Smooth muscle cell (in vitro differentiated cells): ENCODE data around the gene FMNL1. TPM values are rescaled to one million over a fixed set of nuclear protein-coding genes. Genes with fewer than 3 reads are reported as not detected.

Experiments used
- DNase-seq: peaks from one replicate; lab custom pipeline; 2025; ENCODE audit not compliant: unreplicated experiment; lab: John Stamatoyannopoulos, UW
- H2AFZ ChIP-seq: fragments of 200-600 bp; sonication (generic); 2 replicates; pipeline ENCODE4 v1.6.0; 2016; ENCODE audit warnings: antibody characterized with exemption, low read depth, mild to moderate bottlenecking
- H3F3A ChIP-seq: fragments of 200-600 bp; sonication (generic); 2 replicates; pipeline ENCODE4 v1.6.0; 2017; ENCODE audit warnings: antibody characterized with exemption, low read depth
- H3K27ac ChIP-seq: fragments of 200-600 bp; sonication (generic); 2 replicates; pipeline ENCODE4 v1.5.1; 2016; ENCODE audit warnings: low read depth, mild to moderate bottlenecking
- H3K27me3 ChIP-seq: fragments of 200-600 bp; sonication (generic); 2 replicates; pipeline ENCODE4 v1.6.1; 2016; ENCODE audit warnings: low read depth, mild to moderate bottlenecking
- H3K36me3 ChIP-seq: fragments of 200-600 bp; sonication (generic); 2 replicates; pipeline ENCODE4 v1.5.1; 2016; ENCODE audit warnings: low read depth
- H3K4me1 ChIP-seq: fragments of 200-600 bp; sonication (generic); 2 replicates; pipeline ENCODE4 v1.5.1; 2016; ENCODE audit warnings: low read depth
- H3K4me2 ChIP-seq: fragments of 200-600 bp; sonication (generic); 2 replicates; pipeline ENCODE4 v1.6.0; 2016; ENCODE audit warnings: mild to moderate bottlenecking
- H3K4me3 ChIP-seq: fragments of 200-600 bp; sonication (generic); 2 replicates; pipeline ENCODE4 v1.5.1; 2016; ENCODE audit warnings: mild to moderate bottlenecking
- H3K79me2 ChIP-seq: fragments of 200-600 bp; sonication (generic); 2 replicates; pipeline ENCODE4 v1.6.0; 2016; ENCODE audit warnings: low read depth, mild to moderate bottlenecking
- H3K9ac ChIP-seq: fragments of 200-600 bp; sonication (generic); 2 replicates; pipeline ENCODE4 v1.6.0; 2016; ENCODE audit warnings: low read depth
- H3K9me3 ChIP-seq: fragments of 200-600 bp; sonication (generic); replicated peaks from 2 replicates; pipeline ENCODE4 v1.5.1; 2016; ENCODE audit warnings: low read depth
- H4K20me1 ChIP-seq: fragments of 200-600 bp; sonication (generic); 2 replicates; pipeline ENCODE4 v1.6.0; 2016; ENCODE audit warnings: low read depth
- CTCF ChIP-seq: fragments of 200-600 bp; sonication (generic); IDR thresholded peaks from 2 replicates; pipeline ENCODE4 v1.5.1; 2017; ENCODE audit warnings: borderline replicate concordance, mild to moderate bottlenecking, antibody characterized with exemption; ENCODE audit not compliant: insufficient read depth, poor library complexity, severe bottlenecking
- WGBS: methylation state at CpG from one replicate; pipeline ENCODE4 v1.1.7; 2016; ENCODE audit warnings: low lambda C conversion rate; 5-methylcytosine and 5-hydroxymethylcytosine counted together
- polyA plus RNA-seq: library from polyadenylated mRNA; unstranded; fragments of >200 nt; fragmentation: Nextera tagmentation; extraction: Ambion mirVana; gene quantifications from 2 replicates; pipeline ENCODE4 v1.2.1, GENCODE V29; 2016
- total RNA-seq: library from RNA; depleted of rRNA; stranded (reverse); fragments of >200 nt; gene quantifications from 2 replicates; pipeline ENCODE4 v1.2.3, GENCODE V29; 2014

FMNL1 gene
- total and polyA plus RNA-seq, 2 experiments from 2014 or later: 0.37 to 0.90 TPM

GRCh38 chr17:45222289-45222995 is 757 bp downstream of the FMNL1 start:
- no peak for TF ChIP-seq CTCF
- H3F3A ChIP-seq: peaks cover 4% of the 10 kb centered on the region
- H3K27me3 ChIP-seq: peaks cover 42% of the 10 kb centered on the region
- H3K9ac ChIP-seq: no peak overlapping the region
- peak overlapping the region; percentile 91 for H3K4me2 ChIP-seq
- peak overlapping the region; percentile 54 for H3K4me3 ChIP-seq
- H2AFZ ChIP-seq: no peak overlapping the region
- no peaks in the 10 kb centered on the region for H3K9me3 ChIP-seq
- H3K36me3 ChIP-seq: no peaks in the 10 kb centered on the region
- H3K4me1 ChIP-seq: no peaks in the 10 kb centered on the region
- 7% methylated on average over 25 of the region's 33 CpGs for WGBS
- no peaks in the 10 kb centered on the region for H4K20me1 ChIP-seq
- DNase-seq: no peak
- no peak overlapping the region for H3K27ac ChIP-seq
- no peaks in the 10 kb centered on the region for H3K79me2 ChIP-seq

DNA sequence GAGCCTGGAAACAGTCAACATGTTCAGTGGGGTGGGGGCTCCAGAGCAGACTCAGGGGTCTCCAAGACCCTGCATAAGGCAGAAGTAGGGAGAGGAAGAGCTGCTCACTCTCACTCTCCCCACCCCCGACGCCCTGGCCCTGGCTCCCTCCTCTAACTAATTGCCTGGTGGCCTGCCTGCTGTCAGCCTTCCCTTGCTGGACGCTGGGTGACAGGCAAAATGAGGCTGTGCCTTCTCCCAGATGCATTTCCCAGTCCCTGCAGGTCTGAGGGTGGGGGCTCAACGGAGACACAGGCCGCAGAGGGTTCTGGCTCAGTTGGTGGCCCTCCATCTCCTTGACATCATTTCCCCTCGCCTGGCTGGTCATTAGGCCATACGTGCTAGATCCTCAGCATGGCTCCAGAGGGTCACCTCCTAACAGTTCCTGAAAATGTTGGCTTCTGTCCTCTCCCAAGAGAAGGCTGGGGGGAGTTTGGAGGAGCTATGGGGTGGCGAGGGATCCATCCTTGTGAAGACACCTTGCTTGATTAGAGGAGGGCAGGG is 1.4 kb downstream of the FMNL1 start:
- no peaks in the 10 kb centered on the region for H3K36me3 ChIP-seq
- no peak overlapping the region for H3K4me3 ChIP-seq
- no peak overlapping the region for H3K27ac ChIP-seq
- H3K9me3 ChIP-seq: no peaks in the 10 kb centered on the region
- H4K20me1 ChIP-seq: no peaks in the 10 kb centered on the region
- no peak overlapping the region for H2AFZ ChIP-seq
- no peak for TF ChIP-seq CTCF
- peaks cover 42% of the 10 kb centered on the region for H3K27me3 ChIP-seq
- WGBS: 37% methylated on average over 8 of the region's 8 CpGs
- no peak for DNase-seq
- H3F3A ChIP-seq: peaks cover 4% of the 10 kb centered on the region
- H3K4me2 ChIP-seq: no peak overlapping the region
- H3K4me1 ChIP-seq: no peaks in the 10 kb centered on the region
- H3K9ac ChIP-seq: no peak overlapping the region
- H3K79me2 ChIP-seq: no peaks in the 10 kb centered on the region

DNA sequence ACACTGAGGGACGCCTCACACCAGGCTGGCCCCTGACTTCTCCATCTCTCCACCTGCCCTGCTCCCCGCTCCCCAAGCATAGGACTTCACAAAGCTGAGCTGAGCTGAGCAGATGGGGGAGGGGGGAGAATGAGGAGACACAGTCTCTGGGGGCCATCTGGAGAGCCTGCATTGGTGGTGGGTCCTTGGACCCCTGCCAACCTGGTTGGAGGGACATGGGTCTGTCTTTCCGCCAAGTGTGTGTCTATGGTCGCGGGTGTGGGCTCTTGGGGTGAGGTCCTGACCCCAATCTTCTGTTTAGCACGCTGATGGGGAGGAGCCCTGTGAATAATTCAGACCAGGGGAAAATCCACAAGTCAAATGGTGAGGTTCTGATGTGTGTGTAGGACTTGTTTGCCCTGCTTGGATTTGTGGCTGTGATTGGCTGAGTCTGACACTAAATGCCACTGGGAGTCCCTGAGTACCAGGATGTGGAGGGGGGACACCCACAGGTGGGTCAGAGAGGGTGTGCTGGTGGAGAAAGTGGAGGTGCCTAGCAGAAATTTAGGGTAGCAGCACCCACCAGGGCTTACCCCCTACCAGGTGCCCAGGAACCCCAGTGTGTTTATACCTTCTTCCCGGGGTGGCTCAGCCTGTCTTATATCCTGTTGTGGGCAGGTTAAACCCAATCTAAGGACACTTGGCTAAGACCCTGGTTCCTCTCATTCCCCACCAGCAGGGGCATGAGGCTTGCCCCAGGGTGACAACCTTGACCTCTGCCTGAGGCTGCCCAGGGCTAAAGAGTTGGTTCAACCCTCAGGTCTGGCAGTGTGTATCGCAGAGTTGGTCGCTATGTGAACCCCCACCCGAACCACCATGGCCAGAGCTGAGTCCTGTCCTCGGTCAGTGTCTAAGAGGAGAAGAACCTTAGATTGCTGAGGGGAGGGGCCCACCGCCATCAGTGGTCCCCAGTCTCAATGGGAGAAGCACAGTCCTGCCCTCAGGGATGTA is 2.1 kb downstream of the FMNL1 start:
- H3F3A ChIP-seq: peaks cover 4% of the 10 kb centered on the region
- TF ChIP-seq CTCF: no peak
- no peaks in the 10 kb centered on the region for H3K36me3 ChIP-seq
- no peak overlapping the region for H2AFZ ChIP-seq
- peaks cover 42% of the 10 kb centered on the region for H3K27me3 ChIP-seq
- H3K4me3 ChIP-seq: no peak overlapping the region
- no peaks in the 10 kb centered on the region for H3K9me3 ChIP-seq
- no peaks in the 10 kb centered on the region for H3K79me2 ChIP-seq
- 96% methylated on average over 12 of the region's 12 CpGs for WGBS
- DNase-seq: no peak
- no peaks in the 10 kb centered on the region for H4K20me1 ChIP-seq
- peaks cover 5% of the 10 kb centered on the region for H3K4me1 ChIP-seq
- H3K27ac ChIP-seq: no peak overlapping the region
- no peak overlapping the region for H3K9ac ChIP-seq
- H3K4me2 ChIP-seq: no peak overlapping the region
